Panc1 (cell line): ENCODE measurements around the gene MCF2L. TPM values are rescaled to one million over a fixed set of nuclear protein-coding genes. Genes with fewer than 3 reads are reported as not detected.

ENCODE experiments used
- ATAC-seq: fragments of 200-7000 bp; cut with Tn5 transposase; 2 replicates; pipeline ENCODE4 v1.9.1; 2020; ENCODE audit warnings: mild to moderate bottlenecking, moderate library complexity
- Bru-seq: library from RNA; stranded (reverse); fragments of 400-500 nt; gene quantifications from one replicate; lab custom pipeline; 2021; lab: Mats Ljungman, UMichigan
- BruChase-seq, 2 experiments: library from RNA; stranded (reverse); fragments of 400-500 nt; gene quantifications; one replicate each; lab custom pipeline; 2021; lab: Mats Ljungman, UMichigan
- BruUV-seq: library from RNA; stranded (reverse); fragments of 400-500 nt; replicated peaks from 2 replicates; lab custom pipeline; 2021; lab: Mats Ljungman, UMichigan
- CTCF ChIA-PET: fragments of 300-600 bp; sonication (Branson Sonifier 250); formaldehyde crosslinking; loops from one replicate; lab custom pipeline; 2022; ENCODE audit warnings: antibody characterized with exemption; lab: Charles Lee
- POLR2A ChIA-PET: fragments of 300-600 bp; sonication (Branson Sonifier 250); formaldehyde crosslinking; loops from one replicate; lab custom pipeline; 2022; ENCODE audit warnings: antibody characterized with exemption; lab: Charles Lee
- DNase-seq: peaks from one replicate; pipeline ENCODE4 v3.0.0-alpha.2; 2010; ENCODE audit warnings: low read depth, low spot score
- H3K27ac ChIP-seq: 2 replicates; pipeline ENCODE4 v1.5.1; 2011; ENCODE audit warnings: mild to moderate bottlenecking, low read length, inconsistent platforms
- H3K27me3 ChIP-seq: fragments of 200-500 bp; sonication (Bioruptor generic); 2 replicates; pipeline ENCODE4 v1.6.0; 2014; ENCODE audit warnings: low read length, inconsistent platforms; ENCODE audit not compliant: control insufficient read depth, insufficient read depth
- H3K36me3 ChIP-seq: fragments of 200-500 bp; sonication (Bioruptor generic); 2 replicates; pipeline ENCODE4 v1.5.1; 2014; ENCODE audit warnings: inconsistent platforms, mild to moderate bottlenecking, low read length, moderate library complexity; ENCODE audit not compliant: control insufficient read depth, insufficient read depth
- H3K4me1 ChIP-seq: 2 replicates; pipeline ENCODE4 v1.5.1; 2011; ENCODE audit warnings: inconsistent platforms, mild to moderate bottlenecking, low read length, moderate library complexity; ENCODE audit not compliant: control insufficient read depth, insufficient read depth
- H3K4me3 ChIP-seq, 2 experiments: 2 replicates each; pipeline ENCODE4 v1.5.1; 2011 to 2012; ENCODE audit warnings: low read depth in 2 of 2, low read length in 2 of 2, mild to moderate bottlenecking in 2 of 2, inconsistent platforms in 1 of 2, moderate library complexity in 1 of 2
- H3K9me3 ChIP-seq: fragments of 200-500 bp; sonication (Bioruptor generic); 2 replicates; pipeline ENCODE4 v1.5.1; 2014; ENCODE audit warnings: low read depth, mild to moderate bottlenecking, inconsistent platforms, low read length, moderate library complexity; ENCODE audit not compliant: control insufficient read depth, insufficient read depth
- CTCF ChIP-seq: fragments of 450-650 bp; IDR thresholded peaks from 2 replicates; pipeline ENCODE4 v1.5.1; 2017; ENCODE audit warnings: mild to moderate bottlenecking
- POLR2AphosphoS5 ChIP-seq: IDR thresholded peaks from 2 replicates; pipeline ENCODE4 v1.6.1; 2012; ENCODE audit warnings: mild to moderate bottlenecking, low read depth, low read length, moderate library complexity
- REST ChIP-seq, 2 experiments: IDR thresholded peaks; 2 replicates each; pipeline ENCODE4 v1.6.1; 2011 to 2012; ENCODE audit warnings: low read depth in 2 of 2, control low read depth in 1 of 2, low read length in 1 of 2, mild to moderate bottlenecking in 1 of 2, moderate library complexity in 1 of 2; ENCODE audit not compliant: insufficient read depth in 1 of 2
- SIN3A ChIP-seq: IDR thresholded peaks from 2 replicates; pipeline ENCODE4 v1.6.1; 2012; ENCODE audit warnings: low read depth, mild to moderate bottlenecking, low read length, moderate library complexity, borderline replicate concordance; ENCODE audit not compliant: insufficient read depth
- TCF7L2 ChIP-seq: IDR thresholded peaks from 2 replicates; pipeline ENCODE4 v1.6.1; 2011; ENCODE audit warnings: mild to moderate bottlenecking, low read depth, low read length, inconsistent platforms
- in situ Hi-C: cut with HindIII; loops from 2 replicates; pipeline ENCODE4 v1.10.0; 2016; ENCODE audit warnings: low sequenced_read_pairs, low pct_unique_long_range_greater_than_20kb
- intact Hi-C: fragments of 100-400 bp; cut with micrococcal nuclease; formaldehyde crosslinking; loops from one replicate; pipeline ENCODE4 v1.10.0; 2022; ENCODE audit not compliant: unreplicated experiment
- long read RNA-seq: library from polyadenylated mRNA; unstranded; transcript quantifications from one replicate; pipeline ENCODE4 v2.0.0, GENCODE V29; 2021; ENCODE audit not compliant: unreplicated experiment
- polyA plus RNA-seq: library from polyadenylated mRNA; unstranded; fragments of >200 nt; gene quantifications from one replicate; pipeline ENCODE4 v1.2.1, GENCODE V29; 2012; ENCODE audit warnings: missing spikeins; ENCODE audit not compliant: insufficient read length
- total RNA-seq: library from RNA; stranded (reverse); gene quantifications from one replicate; pipeline ENCODE4 v1.2.1, GENCODE V29; 2021; ENCODE audit not compliant: unreplicated experiment

MCF2L gene
- 0.57 TPM for total RNA-seq
- polyA plus RNA-seq: 0.74 TPM
- percentile 15 among the genes with signal in this experiment for Bru-seq, nascent RNA
- BruChase-seq, experiment 1, labeled RNA remaining after a 2-hour chase: percentile 15 among the genes with signal in this experiment
- percentile 14 among the genes with signal in this experiment for BruChase-seq, experiment 2, labeled RNA remaining after a 6-hour chase
- long read RNA-seq: 0 reads

- Histone ChIP-seq H3K36me3 (no peaks in the 10 kb centered on the region), H3K9me3 (no peaks in the 10 kb centered on the region), H3K27ac (no peak within 1 kb of the TSS), H3K27me3 (peaks cover 9% of the 10 kb centered on the region), H3K4me3 (peak within 1 kb of the TSS; percentile 3 to 18; a peak in 2 of 4 replicates), H3K4me1 (no peaks in the 10 kb centered on the region; the same call in 1 of the 2 replicates)
- intact Hi-C loops (no loop called here), in situ Hi-C loops (no loop called here)
- POLR2A ChIA-PET: no interaction called here
- BruUV-seq: no TSS peak
- CTCF ChIA-PET: no interaction called here
- no peak for DNase-seq
- no peak for TF ChIP-seq CTCF
- TF ChIP-seq POLR2AphosphoS5: no peak
- no peak for TF ChIP-seq SIN3A
- no peak for TF ChIP-seq TCF7L2
- TF ChIP-seq REST (IDR thresholded peaks at IDR 0.05; ENCODE audit: insufficient read depth in 1 of 2, low read depth in 2 of 2, low read length in 1 of 2): no peak
- peak; percentile 67 for ATAC-seq
Observed at GRCh38 chr13:112968910-112969691, at the start of gene MCF2L. MCF2L (plus strand) TSS chr13:112969214; CDS start chr13:112969380, 166 bp downstream.

GRCh38 chr13:112923962-112924361, 45.1 kb upstream of the MCF2L start:
- CTCF ChIA-PET: interaction anchor here (0.6 kb wide), 1 partner anchor 20 kb away, joined by 4 read pairs; no protein-coding TSS in a partner anchor
- no TSS peak for BruUV-seq
- Histone ChIP-seq H3K4me3 (no peak overlapping the region), H3K36me3 (no peaks in the 10 kb centered on the region), H3K27me3 (no peaks in the 10 kb centered on the region; the same call in 1 of the 2 replicates), H3K4me1 (no peaks in the 10 kb centered on the region), H3K9me3 (no peaks in the 10 kb centered on the region), H3K27ac (no peak overlapping the region)
- POLR2A ChIA-PET: no interaction called here
- ATAC-seq: no peak
- intact Hi-C loops: no loop called here
- in situ Hi-C loops: no loop called here
- no peak for TF ChIP-seq SIN3A
- TF ChIP-seq REST (IDR thresholded peaks at IDR 0.05; ENCODE audit: insufficient read depth in 1 of 2, low read depth in 2 of 2, low read length in 1 of 2): no peak
- no peak for TF ChIP-seq TCF7L2
- no peak for TF ChIP-seq POLR2AphosphoS5
- TF ChIP-seq CTCF: no peak
- DNase-seq: no peak
